KOPT-K1 (cell line): ENCODE data around the gene TAF3.

Source experiments
- H3K27ac ChIP-seq: fragments of 200-600 bp; sonication (generic); 2 replicates; pipeline ENCODE4 v1.5.1; 2016; ENCODE audit warnings: antibody characterized with exemption, mild to moderate bottlenecking, low read depth, low read length; ENCODE audit not compliant: poor library complexity, severe bottlenecking
- H3K36me3 ChIP-seq: fragments of 200-600 bp; sonication (generic); 2 replicates; pipeline ENCODE4 v1.5.1; 2017; ENCODE audit warnings: antibody characterized with exemption, mild to moderate bottlenecking, low read length, moderate library complexity; ENCODE audit not compliant: insufficient read depth
- H3K9me3 ChIP-seq: fragments of 200-600 bp; sonication (generic); 2 replicates; pipeline ENCODE4 v1.5.1; 2017; ENCODE audit warnings: antibody characterized with exemption, low read length, mild to moderate bottlenecking; ENCODE audit not compliant: insufficient read depth, poor library complexity, severe bottlenecking

The TAF3 gene

DNA sequence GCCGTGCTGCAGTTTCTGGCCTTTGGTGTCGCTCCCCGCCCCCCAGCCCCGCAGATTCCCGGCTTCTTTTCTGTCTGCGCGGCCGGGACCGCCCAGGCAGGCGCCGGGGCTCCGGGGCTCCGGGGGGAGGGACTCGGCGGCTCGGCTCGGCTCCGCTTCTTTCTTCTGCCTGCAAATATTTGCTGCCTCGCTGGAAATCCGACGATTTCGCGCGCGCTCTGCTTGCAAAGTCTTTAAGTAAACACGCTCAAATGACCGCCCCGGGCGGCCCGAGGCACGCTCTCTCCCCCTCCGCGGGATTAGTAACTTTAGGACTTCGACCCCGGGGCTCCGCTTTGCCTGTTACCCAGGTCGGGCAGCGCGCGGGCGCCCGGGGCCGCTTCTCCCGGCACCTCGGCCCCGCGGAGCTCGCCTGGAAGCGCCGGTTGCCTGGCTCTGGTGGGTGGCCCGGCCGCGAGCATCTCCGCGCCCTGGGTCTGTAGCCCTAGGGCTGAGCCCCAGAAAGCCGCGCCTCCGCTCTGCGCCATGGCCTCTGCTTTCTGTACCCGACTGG is 232.3 kb downstream of the TAF3 start:
- peaks cover 3% of the 10 kb centered on the region; the same call in 1 of the 2 replicates for H3K36me3 ChIP-seq
- peak overlapping the region; percentile 49 for H3K27ac ChIP-seq
- H3K9me3 ChIP-seq, result no peaks in the 10 kb centered on the region

DNA sequence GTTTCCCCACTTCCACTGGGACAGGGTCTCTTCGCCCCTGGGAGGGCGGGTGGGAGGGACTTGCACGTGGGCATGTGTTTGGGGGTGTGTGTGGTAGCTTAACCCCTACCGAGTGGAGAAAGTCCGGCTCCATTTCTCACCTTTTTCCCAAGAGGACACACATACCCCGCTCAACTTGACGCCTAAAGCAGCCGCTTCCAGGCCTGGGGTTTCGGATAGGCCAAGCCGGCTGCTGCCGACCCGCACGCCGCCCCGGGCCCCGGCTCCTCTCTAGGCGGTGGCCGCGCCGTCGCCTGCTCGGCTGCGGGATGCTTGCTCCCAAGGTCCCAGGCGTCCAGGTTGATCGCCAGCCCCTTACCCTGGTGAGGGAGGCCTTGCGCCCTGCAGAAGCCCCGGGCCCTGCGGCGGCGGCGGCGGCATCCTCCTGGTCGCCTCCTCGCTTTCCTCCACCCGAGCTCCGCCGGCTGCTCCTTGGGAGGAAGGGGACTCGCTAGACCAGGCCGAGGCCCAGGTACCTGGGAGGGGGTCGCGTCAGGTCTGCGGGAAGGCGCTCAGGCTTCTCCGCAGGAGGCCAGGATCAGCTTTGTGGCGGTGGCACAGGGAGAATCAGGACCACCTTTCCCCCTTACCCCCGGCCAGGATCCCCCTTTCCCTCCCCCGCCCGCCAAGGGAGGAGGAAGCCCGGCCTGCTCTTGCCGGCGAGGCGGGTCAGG is 233.0 kb downstream of the TAF3 start:
- H3K9me3 ChIP-seq, result no peaks in the 10 kb centered on the region
- H3K36me3 ChIP-seq, result peaks cover 7% of the 10 kb centered on the region; the same call in 1 of the 2 replicates
- no peak overlapping the region for H3K27ac ChIP-seq

DNA sequence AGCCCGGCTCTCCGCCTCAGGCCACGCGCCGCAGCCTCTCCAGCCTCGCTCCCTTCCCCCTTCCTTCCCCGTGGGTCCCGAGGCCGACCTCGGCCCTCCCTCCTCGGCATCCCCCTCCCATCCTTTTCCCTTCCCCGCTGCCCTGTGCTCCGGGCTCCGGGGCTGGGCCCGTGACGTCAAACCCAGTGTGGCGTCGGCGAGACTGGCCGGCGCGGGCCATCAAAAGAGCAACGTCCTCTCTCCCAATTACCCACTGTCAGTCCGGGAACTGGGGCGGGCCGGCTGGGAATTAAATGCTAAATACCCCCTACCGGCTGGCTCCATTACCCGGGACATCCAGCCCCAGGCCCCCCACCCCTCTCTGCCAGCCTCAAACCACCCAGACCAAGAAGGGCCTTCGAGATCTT is 233.5 kb downstream of the TAF3 start:
- Histone ChIP-seq H3K36me3 (peaks cover 13% of the 10 kb centered on the region; the same call in 1 of the 2 replicates), H3K9me3 (no peaks in the 10 kb centered on the region), H3K27ac (no peak overlapping the region)

DNA sequence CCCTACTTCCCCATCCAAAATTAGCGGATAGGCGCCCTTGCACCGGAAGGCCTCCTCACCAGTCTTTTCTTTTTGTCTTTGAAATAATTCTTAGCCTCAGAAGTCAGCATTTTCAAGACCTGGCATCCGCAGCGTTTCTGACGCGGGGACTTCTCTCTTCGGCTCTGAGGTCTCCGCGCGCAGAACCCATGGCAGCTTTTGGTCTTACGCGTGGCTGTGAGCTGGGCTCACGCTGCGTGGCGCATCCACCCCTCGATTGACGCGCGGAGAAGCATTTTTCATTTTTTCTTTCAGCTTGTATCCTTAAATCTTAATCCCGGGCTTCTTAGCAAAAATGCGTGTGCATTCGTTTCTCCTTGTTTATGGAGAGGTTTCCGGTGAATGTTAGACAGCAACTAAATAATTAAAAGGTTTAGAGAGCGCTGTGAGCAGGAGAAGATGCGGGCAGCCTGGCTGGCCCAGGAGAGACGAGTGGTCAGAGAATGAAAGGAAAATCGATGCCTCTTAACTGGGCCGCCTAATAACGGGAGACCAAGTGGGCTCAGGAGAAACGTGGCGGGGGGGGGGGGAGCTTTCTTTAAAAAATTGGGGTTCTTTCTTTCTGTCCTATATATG is 234.1 kb downstream of the TAF3 start:
- Histone ChIP-seq H3K36me3 (peaks cover 19% of the 10 kb centered on the region), H3K9me3 (no peaks in the 10 kb centered on the region), H3K27ac (no peak overlapping the region)

DNA sequence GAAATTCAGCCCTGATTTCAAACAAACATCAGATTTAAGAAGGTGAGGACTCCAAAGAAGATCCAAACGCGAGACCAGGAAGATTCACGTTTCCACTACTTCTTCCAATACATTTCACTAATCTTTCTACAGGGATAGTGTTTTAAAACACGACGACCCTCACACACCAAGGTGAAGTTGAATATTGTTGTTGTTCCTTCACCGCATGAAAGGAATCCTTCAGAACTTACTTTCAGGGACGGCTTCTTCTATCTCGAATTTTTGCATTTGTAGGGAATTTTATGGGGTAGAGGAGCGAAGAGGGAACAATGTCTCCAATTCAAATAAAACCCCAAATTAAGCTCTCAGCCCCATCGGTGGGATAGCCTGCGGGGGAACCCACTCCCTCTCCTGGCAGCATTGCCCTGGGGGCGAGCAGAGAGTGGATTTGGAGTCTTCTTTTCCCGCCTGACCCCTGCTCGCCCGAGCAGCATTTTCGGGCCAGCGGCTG is 234.7 kb downstream of the TAF3 start:
- Histone ChIP-seq H3K36me3 (peaks cover 24% of the 10 kb centered on the region), H3K9me3 (no peaks in the 10 kb centered on the region), H3K27ac (no peak overlapping the region)

DNA sequence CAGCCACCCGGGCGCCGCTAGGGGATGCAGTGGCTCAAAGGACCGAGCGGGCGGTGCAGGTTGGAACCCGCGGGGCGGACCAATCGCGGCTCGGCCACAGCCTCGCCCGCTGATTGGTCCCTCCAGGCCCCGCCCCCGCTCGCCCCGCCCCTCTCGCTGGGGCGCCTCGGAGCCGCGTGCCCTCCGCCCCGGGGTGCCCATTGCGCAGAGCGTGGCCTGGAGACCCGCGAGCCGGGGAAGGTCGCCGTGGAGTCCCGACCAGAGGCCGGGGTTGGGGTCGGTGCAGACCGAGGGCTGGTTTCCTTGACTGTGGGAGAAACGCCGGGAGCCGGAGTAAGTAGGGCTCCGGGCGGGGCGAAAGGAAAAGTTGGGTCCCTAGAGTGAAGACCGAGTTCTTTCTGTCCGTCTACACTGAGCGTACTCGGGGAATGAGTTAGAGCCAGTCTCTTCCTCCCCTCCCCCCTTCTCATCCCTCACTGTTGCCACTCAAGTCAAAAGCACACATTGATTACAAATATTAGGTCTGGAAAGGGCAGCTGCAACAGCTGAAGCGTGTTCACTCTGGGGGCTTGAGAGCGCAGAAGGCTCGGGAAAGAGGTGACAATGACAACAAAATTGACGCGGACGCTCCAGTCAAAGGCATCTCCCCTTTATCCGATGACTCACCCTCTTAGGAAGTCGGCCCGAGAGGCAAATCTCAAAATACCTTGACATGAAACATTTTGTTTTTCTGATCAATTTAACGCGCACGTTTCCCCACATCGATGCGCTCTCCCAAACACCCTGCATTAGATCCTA is 235.3 kb downstream of the TAF3 start:
- no peaks in the 10 kb centered on the region for H3K9me3 ChIP-seq
- peak overlapping the region; percentile 93 for H3K27ac ChIP-seq
- H3K36me3 ChIP-seq, result peaks cover 31% of the 10 kb centered on the region

DNA sequence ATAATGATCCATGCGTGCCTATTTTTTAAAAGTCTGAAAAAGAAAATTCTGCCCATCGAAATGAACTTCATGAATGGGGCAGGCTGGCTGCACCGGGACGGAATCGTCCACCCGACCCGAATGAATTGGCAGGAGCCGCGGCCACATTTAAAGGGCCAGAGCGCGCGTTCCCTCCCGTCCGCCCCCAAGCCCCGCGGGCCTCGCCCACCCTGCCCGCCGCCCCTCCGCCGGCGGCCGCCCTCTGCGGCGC is 235.9 kb downstream of the TAF3 start:
- Histone ChIP-seq H3K9me3 (no peaks in the 10 kb centered on the region), H3K36me3 (peaks cover 36% of the 10 kb centered on the region), H3K27ac (peak overlapping the region; percentile 93)

DNA sequence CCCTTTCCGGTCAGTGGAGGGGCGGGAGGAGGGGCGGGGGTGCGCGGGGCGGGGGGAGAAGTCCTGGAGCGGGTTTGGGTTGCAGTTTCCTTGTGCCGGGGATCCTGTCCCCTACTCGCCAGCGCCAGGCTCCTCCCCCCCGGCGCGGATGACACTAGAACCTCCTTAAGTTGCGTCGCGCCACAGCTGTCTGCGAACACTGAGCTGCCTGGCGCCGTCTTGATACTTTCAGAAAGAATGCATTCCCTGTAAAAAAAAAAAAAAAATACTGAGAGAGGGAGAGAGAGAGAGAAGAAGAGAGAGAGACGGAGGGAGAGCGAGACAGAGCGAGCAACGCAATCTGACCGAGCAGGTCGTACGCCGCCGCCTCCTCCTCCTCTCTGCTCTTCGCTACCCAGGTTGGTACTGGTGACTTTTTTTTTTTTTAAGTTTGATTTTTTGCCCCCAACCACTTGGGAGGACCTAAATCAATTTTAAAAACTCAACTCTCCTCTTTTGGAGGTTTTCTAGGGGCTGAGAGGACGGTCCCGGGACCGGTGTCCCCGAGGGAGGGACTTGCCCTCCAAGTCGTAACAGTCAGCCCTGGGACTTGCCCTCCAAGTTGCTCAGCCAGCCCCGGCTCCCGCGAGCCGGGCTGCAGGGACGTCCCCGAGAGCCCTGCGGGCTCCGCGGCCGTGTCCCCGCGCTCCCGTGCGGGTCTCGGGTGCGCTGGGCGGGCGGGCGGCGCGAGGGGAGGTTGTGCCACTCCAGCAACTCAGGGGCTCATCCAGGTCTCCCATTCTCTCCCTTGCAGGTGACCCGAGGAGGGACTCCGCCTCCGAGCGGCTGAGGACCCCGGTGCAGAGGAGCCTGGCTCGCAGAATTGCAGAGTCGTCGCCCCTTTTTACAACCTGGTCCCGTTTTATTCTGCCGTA is 236.4 kb downstream of the TAF3 start, which contains the start of gene GATA3:
GATA3 (plus strand) TSS at position 195 of the 914 bp plus-strand sequence. CDS start 968 bp downstream, outside the sequence.
- Histone ChIP-seq H3K9me3 (no peaks in the 10 kb centered on the region), H3K27ac (peak within 1 kb of the TSS; percentile 93), H3K36me3 (peaks cover 42% of the 10 kb centered on the region)

DNA sequence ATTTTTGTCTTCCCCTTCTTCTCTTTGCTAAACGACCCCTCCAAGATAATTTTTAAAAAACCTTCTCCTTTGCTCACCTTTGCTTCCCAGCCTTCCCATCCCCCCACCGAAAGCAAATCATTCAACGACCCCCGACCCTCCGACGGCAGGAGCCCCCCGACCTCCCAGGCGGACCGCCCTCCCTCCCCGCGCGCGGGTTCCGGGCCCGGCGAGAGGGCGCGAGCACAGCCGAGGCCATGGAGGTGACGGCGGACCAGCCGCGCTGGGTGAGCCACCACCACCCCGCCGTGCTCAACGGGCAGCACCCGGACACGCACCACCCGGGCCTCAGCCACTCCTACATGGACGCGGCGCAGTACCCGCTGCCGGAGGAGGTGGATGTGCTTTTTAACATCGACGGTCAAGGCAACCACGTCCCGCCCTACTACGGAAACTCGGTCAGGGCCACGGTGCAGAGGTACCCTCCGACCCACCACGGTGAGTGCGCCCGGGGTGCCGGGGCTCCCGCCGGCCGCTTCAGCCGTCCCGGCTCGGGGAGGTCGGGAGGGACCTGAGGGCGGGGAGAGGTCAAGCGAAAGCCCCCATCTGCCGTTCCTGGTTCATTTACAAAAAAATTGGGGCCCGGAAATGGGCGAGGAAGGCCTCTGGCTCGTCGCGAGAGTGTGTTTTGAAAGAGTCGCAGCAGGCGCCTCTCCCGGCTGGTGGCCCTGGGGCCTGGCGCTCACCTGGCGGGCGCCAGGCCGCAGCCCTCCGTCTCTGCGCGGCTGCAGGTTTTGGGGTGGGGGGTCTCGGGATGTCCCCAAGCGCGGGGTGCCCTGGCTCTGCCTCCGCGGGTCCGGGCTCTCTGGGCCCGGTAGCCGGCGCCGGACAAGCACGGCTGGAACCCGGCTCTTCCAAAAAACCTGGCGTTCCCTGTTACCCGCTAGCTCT is 237.4 kb downstream of the TAF3 start:
- H3K27ac ChIP-seq, result peak overlapping the region; percentile 93
- H3K36me3 ChIP-seq, result peaks cover 51% of the 10 kb centered on the region
- H3K9me3 ChIP-seq, result no peaks in the 10 kb centered on the region

DNA sequence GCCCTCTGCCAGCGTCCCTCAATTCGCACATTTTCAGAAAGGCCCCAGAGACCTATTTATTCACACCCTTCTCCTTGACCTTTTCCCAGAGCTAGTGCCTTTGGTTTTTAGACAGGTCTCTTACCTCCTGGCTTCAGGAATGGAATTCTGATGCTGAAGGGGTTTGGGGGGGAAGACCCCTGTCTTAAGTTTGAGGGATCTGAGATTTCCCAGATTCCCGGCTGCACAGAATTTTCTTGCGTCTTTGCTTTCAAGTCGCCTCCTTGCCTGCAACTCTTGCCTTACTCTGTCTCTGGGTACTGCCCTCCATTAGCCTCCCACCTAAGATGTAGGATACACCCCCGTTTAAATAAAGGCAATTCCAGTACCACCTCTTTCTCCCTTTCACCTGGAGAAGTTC is 238.1 kb downstream of the TAF3 start:
- H3K27ac ChIP-seq, result peak overlapping the region; percentile 93
- peaks cover 58% of the 10 kb centered on the region for H3K36me3 ChIP-seq
- no peaks in the 10 kb centered on the region for H3K9me3 ChIP-seq

DNA sequence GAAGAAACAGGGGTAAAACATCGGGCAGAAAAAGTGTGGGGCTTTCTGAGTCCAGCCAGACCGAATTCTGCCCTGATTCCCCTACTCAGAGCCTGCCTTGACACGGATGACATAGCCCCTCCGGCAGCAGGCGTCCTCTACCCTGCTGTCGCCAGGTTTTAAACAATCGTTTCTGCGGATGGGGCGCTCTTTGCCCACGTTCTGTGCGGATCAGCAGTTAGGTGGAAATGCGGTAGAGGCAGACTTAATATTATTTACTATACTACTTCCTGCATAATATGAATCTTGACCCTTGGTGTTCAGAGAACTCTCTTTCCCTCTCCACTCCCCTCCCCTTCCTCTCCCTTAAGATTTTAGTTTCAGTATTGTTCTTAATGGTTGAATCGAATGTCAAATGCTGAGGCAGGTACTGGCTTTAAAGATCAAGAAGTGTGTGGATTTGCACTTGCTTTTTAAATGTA is 238.6 kb downstream of the TAF3 start:
- Histone ChIP-seq H3K27ac (peak overlapping the region; percentile 93), H3K9me3 (no peaks in the 10 kb centered on the region), H3K36me3 (peaks cover 63% of the 10 kb centered on the region)

DNA sequence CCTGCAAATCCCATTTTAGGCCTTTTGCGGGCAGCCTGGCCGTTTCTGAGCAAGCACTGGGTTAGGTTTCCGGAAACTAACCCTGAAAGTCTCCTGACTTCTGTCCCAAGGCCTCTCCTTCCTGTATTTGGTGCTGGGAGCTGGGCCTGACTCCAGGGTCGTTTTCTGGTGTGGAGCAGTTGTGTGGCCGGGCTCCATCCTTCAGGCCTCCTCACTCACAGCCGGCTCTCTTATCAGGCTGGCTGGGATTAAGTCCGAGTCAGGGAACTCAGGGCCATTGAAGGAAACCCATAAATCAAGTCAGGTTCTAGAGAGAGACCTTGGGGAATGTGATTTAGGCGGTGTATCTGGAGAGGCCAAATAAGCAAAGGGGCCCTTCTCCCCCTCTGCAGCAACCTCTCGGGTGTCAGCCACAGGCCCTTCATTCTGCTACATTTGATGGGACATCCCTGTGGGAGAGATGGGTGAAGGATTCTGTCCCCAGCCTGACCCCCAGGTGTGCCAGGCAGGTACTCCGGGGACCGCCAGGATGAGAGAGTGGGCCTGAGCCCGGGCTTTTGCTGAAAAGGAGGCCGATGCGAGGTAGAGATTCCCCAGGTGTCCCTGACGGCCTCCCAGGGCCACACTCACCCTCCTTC is 239.4 kb downstream of the TAF3 start:
- peak overlapping the region; percentile 93 for H3K27ac ChIP-seq
- peaks cover 72% of the 10 kb centered on the region for H3K36me3 ChIP-seq

More for the DNA sequence above, 239.4 kb downstream of the TAF3 start:
- no peaks in the 10 kb centered on the region for H3K9me3 ChIP-seq
